A549 treated with AZD9567 at 1 μM for 4 hours (cell line): Measurements from ENCODE around the gene COQ5. TPM values are rescaled to one million over a fixed set of nuclear protein-coding genes. Genes with fewer than 3 reads are reported as not detected.

ENCODE experiments used
- total RNA-seq: library from RNA; stranded (reverse); fragments of 200-300 nt; extraction: Qiagen RNA extraction; gene quantifications from 5 replicates; pipeline ENCODE4 v1.2.3, GENCODE V29; 2022; ENCODE audit not compliant: insufficient read depth

The COQ5 gene
- 25.7 to 35.3 TPM (median 27.4 TPM) in 5 replicates for total RNA-seq

GRCh38 chr12:120528861-120529525 lies at the start of gene COQ5:
Gene COQ5, minus strand, starts transcription at chr12:120529158. Its CDS starts 17 bp downstream, at chr12:120529141.

GRCh38 chr12:120534203-120534702 lies 5.3 kb upstream of the COQ5 start, which contains the start of gene RNF10:
Gene RNF10, plus strand, starts transcription at chr12:120534356. Its CDS starts 456 bp downstream, at chr12:120534812.

GRCh38 chr12:120495731-120496412 lies 33.1 kb downstream of the COQ5 start, which contains the start of gene DYNLL1:
Gene DYNLL1, plus strand, starts transcription at chr12:120496113. Its CDS starts 309 bp downstream, at chr12:120496422.

GRCh38 chr12:120469450-120470149 lies 59.4 kb downstream of the COQ5 start, which contains the start of gene SRSF9:
Gene SRSF9, minus strand, starts transcription at chr12:120469748. Its CDS starts 139 bp downstream, at chr12:120469609.

Other genes starting within 250 kb of the COQ5 start
- 13.6 TPM in 1 of 5 replicates, not detected in the others for gene RNU4-2, start 237.3 kb downstream of the COQ5 start, total RNA-seq
- not detected in 5 replicates for gene RNU4-1, start 235.9 kb downstream of the COQ5 start, total RNA-seq
- 0.83 to 1.1 TPM (median 0.99 TPM) in 4 of 5 replicates, not detected in the other for gene SIRT4, start 226.8 kb downstream of the COQ5 start, total RNA-seq
- not detected in 5 replicates for gene PLA2G1B, start 201.4 kb downstream of the COQ5 start, total RNA-seq
- 1.0 to 1.1 TPM (median 1.1 TPM) in 4 of 5 replicates, not detected in the other for gene MSI1, start 160.0 kb downstream of the COQ5 start, total RNA-seq
- gene COX6A1, start 91.0 kb downstream of the COQ5 start, total RNA-seq = 761 to 881 TPM (median 868 TPM) in 5 replicates
- gene TRIAP1, start 82.8 kb downstream of the COQ5 start, total RNA-seq = 72.5 to 78.7 TPM (median 73.7 TPM) in 5 replicates
- 20.8 to 28.5 TPM (median 25.1 TPM) in 5 replicates for gene GATC, start 82.7 kb downstream of the COQ5 start, total RNA-seq
- gene SRSF9, start 59.4 kb downstream of the COQ5 start, total RNA-seq = 155 to 217 TPM (median 207 TPM) in 5 replicates
- 639 to 706 TPM (median 667 TPM) in 5 replicates for gene DYNLL1, start 33.0 kb downstream of the COQ5 start, total RNA-seq
- gene RNF10, start 5.2 kb upstream of the COQ5 start, total RNA-seq = 93.7 to 205 TPM (median 102 TPM) in 5 replicates
- 54.6 to 62.8 TPM (median 56.8 TPM) in 5 replicates for gene POP5, start 52.2 kb upstream of the COQ5 start, total RNA-seq
- 0.11 to 0.35 TPM (median 0.28 TPM) in 4 of 5 replicates, not detected in the other for gene CABP1, start 111.5 kb upstream of the COQ5 start, total RNA-seq
- 80.2 to 99.7 TPM (median 87.2 TPM) in 5 replicates for gene MLEC, start 158.0 kb upstream of the COQ5 start, total RNA-seq
- gene UNC119B, start 181.3 kb upstream of the COQ5 start, total RNA-seq = 27.4 to 31.5 TPM (median 29.3 TPM) in 5 replicates
- gene ACADS, start 196.7 kb upstream of the COQ5 start, total RNA-seq = 8.4 to 12.4 TPM (median 11.6 TPM) in 5 replicates